Measurements from ENCODE around the gene ACRBP. TPM values are rescaled to one million over a fixed set of nuclear protein-coding genes. Genes with fewer than 3 reads are reported as not detected.

ACRBP gene
- total RNA-seq, 1 donor from 2014 or later, result 0.37 TPM

DNA sequence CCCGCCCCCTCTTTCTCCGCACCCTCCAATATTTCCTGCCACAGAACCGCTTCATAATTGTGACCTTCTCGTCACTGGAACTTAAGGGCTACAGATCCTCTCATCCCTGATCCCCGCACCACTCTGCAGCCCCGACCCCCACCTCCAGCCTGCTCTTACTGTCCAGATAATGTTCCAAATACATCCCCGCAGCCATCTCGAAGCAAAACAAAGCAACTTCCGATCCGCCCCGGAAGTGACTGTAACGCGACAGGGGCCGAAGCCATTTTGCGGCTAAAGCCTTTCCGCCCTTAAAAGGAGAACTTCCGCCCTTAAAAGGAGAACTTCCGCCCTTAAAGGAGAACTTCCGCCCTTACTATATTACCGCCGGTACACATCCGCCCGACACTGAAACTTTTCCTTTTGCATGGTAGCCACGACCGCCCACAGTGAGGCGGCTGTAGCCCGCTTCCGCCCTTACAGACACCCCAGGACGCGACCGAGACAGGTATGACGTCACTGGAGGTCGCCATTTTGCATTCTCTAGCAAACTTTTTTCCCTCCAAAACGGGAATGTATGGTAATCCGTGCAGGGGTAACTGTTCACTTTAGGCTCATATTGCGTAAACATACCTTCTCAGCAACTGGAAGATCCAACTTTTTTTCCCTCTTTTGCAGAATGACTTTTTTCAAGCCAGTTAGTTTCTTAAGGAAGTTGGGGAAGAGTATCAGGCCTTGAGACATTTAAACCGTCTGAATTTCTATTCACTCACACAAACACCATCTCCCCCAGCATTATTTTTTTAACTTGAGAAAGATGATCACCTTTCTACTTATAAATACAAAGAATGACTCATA, 15.9 kb upstream of the ACRBP start, which contains the start of gene ING4:
ING4 (minus strand) TSS at position 214 of the 837 bp plus-strand sequence; CDS start at position 196, 18 bp downstream.
- Mint-ChIP-seq H3K27me3 (ENCODE audit: low read depth) (no peaks in the 10 kb centered on the region), H3K4me1 (ENCODE audit: low read depth) (peaks cover 23% of the 10 kb centered on the region), H3K4me3 (ENCODE audit: unreplicated experiment) (peak within 1 kb of the TSS; percentile 99), H3K36me3 (ENCODE audit: low read depth) (peaks cover 16% of the 10 kb centered on the region), H3K27ac (ENCODE audit: unreplicated experiment) (peak within 1 kb of the TSS; percentile 99), H3K9me3 (ENCODE audit: low read depth) (no peaks in the 10 kb centered on the region)
- TF ChIP-seq, protein P1, sequence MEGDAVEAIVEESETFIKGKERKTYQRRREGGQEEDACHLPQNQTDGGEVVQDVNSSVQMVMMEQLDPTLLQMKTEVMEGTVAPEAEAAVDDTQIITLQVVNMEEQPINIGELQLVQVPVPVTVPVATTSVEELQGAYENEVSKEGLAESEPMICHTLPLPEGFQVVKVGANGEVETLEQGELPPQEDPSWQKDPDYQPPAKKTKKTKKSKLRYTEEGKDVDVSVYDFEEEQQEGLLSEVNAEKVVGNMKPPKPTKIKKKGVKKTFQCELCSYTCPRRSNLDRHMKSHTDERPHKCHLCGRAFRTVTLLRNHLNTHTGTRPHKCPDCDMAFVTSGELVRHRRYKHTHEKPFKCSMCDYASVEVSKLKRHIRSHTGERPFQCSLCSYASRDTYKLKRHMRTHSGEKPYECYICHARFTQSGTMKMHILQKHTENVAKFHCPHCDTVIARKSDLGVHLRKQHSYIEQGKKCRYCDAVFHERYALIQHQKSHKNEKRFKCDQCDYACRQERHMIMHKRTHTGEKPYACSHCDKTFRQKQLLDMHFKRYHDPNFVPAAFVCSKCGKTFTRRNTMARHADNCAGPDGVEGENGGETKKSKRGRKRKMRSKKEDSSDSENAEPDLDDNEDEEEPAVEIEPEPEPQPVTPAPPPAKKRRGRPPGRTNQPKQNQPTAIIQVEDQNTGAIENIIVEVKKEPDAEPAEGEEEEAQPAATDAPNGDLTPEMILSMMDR (IDR thresholded peaks at IDR 0.05), result no peak
- DNase-seq (ENCODE audit: low spot score), result peak; percentile 98

DNA sequence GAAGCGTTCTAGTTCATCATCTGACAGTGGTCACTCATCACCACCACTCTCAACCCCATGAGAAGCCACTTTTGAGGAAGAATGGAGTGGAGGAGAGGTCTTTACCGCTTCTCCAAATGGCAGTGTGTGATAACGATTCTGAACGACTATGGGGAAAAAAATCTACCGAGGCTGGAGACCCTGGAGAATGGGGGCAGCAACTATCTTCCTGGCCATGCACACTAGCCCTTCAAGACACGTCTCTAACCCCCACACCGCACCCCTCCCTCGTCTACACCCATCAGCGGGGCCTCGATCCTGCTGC, 15.3 kb upstream of the ACRBP start:
- TF ChIP-seq, protein P1 (IDR thresholded peaks at IDR 0.05), result no peak
- Mint-ChIP-seq H3K4me3 (ENCODE audit: unreplicated experiment) (peak overlapping the region; percentile 99), H3K4me1 (ENCODE audit: low read depth) (peaks cover 23% of the 10 kb centered on the region), H3K36me3 (ENCODE audit: low read depth) (peaks cover 10% of the 10 kb centered on the region), H3K9me3 (ENCODE audit: low read depth) (no peaks in the 10 kb centered on the region), H3K27ac (ENCODE audit: unreplicated experiment) (peak overlapping the region; percentile 99), H3K27me3 (ENCODE audit: low read depth) (no peaks in the 10 kb centered on the region)
- DNase-seq (ENCODE audit: low spot score), result no peak

DNA sequence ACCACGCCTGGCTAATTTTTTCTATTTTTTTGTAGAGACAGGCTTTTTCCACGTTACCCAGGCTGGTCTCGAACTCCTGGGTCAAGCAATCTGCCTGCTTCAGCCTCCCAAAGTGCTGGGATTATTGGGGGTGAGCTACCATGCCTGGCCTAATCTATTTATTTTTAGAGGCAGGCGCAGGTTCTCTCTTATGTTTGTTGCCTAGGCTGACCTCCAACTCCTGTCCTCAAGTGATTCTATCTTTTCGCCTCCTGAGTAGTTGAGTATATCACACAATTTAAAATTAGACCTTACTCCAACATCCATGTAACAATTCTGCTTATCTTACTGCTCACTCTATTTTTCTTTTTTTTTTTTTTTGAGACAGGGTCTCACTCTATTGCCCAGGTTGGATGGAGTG, 6.8 kb upstream of the ACRBP start:
- H3K9me3 Mint-ChIP-seq (ENCODE audit: low read depth), result no peaks in the 10 kb centered on the region
- no peak overlapping the region for H3K4me3 Mint-ChIP-seq (ENCODE audit: unreplicated experiment)
- TF ChIP-seq, protein P1 (IDR thresholded peaks at IDR 0.05), result no peak
- no peak overlapping the region for H3K27ac Mint-ChIP-seq (ENCODE audit: unreplicated experiment)
- no peaks in the 10 kb centered on the region for H3K27me3 Mint-ChIP-seq (ENCODE audit: low read depth)
- no peaks in the 10 kb centered on the region for H3K4me1 Mint-ChIP-seq (ENCODE audit: low read depth)
- peaks cover 39% of the 10 kb centered on the region for H3K36me3 Mint-ChIP-seq (ENCODE audit: low read depth)
- no peak for DNase-seq (ENCODE audit: low spot score)

DNA sequence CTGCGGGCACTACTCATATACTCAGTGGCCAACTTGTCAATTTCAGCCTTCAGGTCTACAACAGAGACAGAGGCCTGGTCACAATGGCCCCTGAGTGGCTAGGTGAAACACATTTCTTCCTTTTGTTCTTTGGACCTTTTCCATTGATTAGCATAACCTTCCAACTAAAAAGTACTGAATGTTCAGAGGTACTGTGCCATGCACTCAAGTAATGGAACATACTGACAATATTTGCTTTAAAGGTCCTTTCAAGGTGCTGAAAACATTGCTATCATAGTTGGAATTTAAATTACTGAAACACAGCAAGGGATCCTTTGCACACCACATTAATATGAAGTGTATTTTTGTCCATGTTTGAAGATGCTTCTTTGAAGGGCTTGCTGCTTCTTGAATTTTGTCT, 6.1 kb upstream of the ACRBP start:
- Mint-ChIP-seq H3K27ac (ENCODE audit: unreplicated experiment) (no peak overlapping the region), H3K27me3 (ENCODE audit: low read depth) (no peaks in the 10 kb centered on the region), H3K4me3 (ENCODE audit: unreplicated experiment) (no peak overlapping the region), H3K4me1 (ENCODE audit: low read depth) (no peaks in the 10 kb centered on the region), H3K36me3 (ENCODE audit: low read depth) (peaks cover 35% of the 10 kb centered on the region), H3K9me3 (ENCODE audit: low read depth) (no peaks in the 10 kb centered on the region)
- DNase-seq (ENCODE audit: low spot score), result no peak
- TF ChIP-seq, protein P1 (IDR thresholded peaks at IDR 0.05), result no peak

DNA sequence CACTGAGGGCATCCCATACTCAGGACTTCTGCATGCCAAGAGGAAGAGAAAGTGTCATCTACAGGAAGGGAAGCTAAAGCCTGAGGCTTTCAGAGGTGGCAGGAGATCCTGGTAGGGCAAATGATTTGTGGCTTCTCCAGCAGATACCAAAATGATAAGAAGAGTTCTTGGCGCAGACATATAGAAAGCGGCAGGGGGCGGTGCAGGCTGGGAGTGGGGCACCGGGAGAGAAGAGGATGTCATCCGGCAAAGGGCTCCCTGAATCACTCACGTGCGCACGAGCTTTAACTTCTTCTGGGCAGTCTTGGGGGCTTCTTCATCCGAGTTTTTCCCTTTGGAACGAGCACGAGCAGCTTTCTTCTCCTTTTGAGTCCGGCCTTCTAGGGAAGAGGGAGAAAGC, 5.2 kb upstream of the ACRBP start:
- Mint-ChIP-seq H3K9me3 (ENCODE audit: low read depth) (no peaks in the 10 kb centered on the region), H3K4me1 (ENCODE audit: low read depth) (no peaks in the 10 kb centered on the region), H3K27ac (ENCODE audit: unreplicated experiment) (no peak overlapping the region), H3K27me3 (ENCODE audit: low read depth) (no peaks in the 10 kb centered on the region), H3K36me3 (ENCODE audit: low read depth) (peaks cover 37% of the 10 kb centered on the region), H3K4me3 (ENCODE audit: unreplicated experiment) (no peak overlapping the region)
- TF ChIP-seq, protein P1 (IDR thresholded peaks at IDR 0.05), result no peak
- DNase-seq (ENCODE audit: low spot score), result no peak

Data from chondrocyte (in vitro differentiated cells).